K562 (cell line): ENCODE results near the gene AGAP3. TPM values are rescaled to one million over a fixed set of nuclear protein-coding genes. Genes with fewer than 3 reads are reported as not detected.

Experiments used
- ATAC-seq: fragments of 200-7000 bp; cut with Tn5 transposase; 3 replicates; pipeline ENCODE4 v1.9.1; 2020; ENCODE audit warnings: moderate library complexity
- BruUV-seq: library from RNA; stranded (reverse); fragments of 400-500 nt; replicated peaks from 2 replicates; lab custom pipeline; 2021; lab: Mats Ljungman, UMichigan
- CTCF ChIA-PET: fragments of 300-600 bp; formaldehyde crosslinking; extraction: SDS; loops from one replicate; lab custom pipeline; 2021; ENCODE audit warnings: low intra/inter-chr PET ratio; lab: Yijun Ruan, JAX
- POLR2A ChIA-PET: fragments of 300-600, 350-650 bp; sonication (Branson Sonifier 250); formaldehyde crosslinking; extraction: SDS; loops from one replicate; lab custom pipeline; 2021; ENCODE audit warnings: antibody characterized with exemption, inconsistent platforms; lab: Yijun Ruan, JAX
- DNase-seq, 4 experiments: peaks; one replicate each; pipeline versions ENCODE4 v3.0.0 to v3.0.0-alpha.2; 2011 to 2018; ENCODE audit warnings: low spot score in 3 of 4, mixed read lengths in 3 of 4; ENCODE audit errors: extremely low read depth in 1 of 4
- FAIRE-seq: peaks from 2 replicates; lab custom pipeline; 2011; peaks lifted over from hg19 to GRCh38; lab: Jason Lieb, UNC
- H2AFZ ChIP-seq: 2 replicates; pipeline ENCODE4 v1.6.0; 2011; ENCODE audit warnings: low read depth, low read length, control low read depth, inconsistent platforms
- H3K27ac ChIP-seq: fragments of 200-600 bp; 3 replicates; pipeline ENCODE4 v1.8.0; 2011; ENCODE audit warnings: low read depth, mild to moderate bottlenecking, control low read depth, inconsistent platforms, low read length, moderate library complexity, mixed read lengths; ENCODE audit errors: extremely low read depth
- H3K27me3 ChIP-seq, 2 experiments: fragments of 300-600 bp in 1 of 2; 2 replicates in 1 of 2; 3 replicates in 1 of 2; pipeline versions ENCODE4 v1.6.0 to v1.8.0; 2011; ENCODE audit warnings: inconsistent platforms in 2 of 2, low read length in 2 of 2, mild to moderate bottlenecking in 1 of 2, mixed read lengths in 1 of 2, moderate library complexity in 1 of 2; ENCODE audit not compliant: control insufficient read depth in 2 of 2, insufficient read depth in 2 of 2
- H3K36me3 ChIP-seq: fragments of 300-600 bp; 3 replicates; pipeline ENCODE4 v1.8.0; 2011; ENCODE audit warnings: mild to moderate bottlenecking, low read length, inconsistent platforms; ENCODE audit not compliant: control insufficient read depth, insufficient read depth
- H3K4me1 ChIP-seq, 2 experiments: fragments of 200-600 bp in 1 of 2; replicated peaks in 1 of 2; 2 replicates in 1 of 2; 3 replicates in 1 of 2; pipeline versions ENCODE4 v1.5.1 to v1.8.0; 2011; ENCODE audit warnings: inconsistent platforms in 2 of 2, low read length in 2 of 2, mild to moderate bottlenecking in 1 of 2, mixed read lengths in 1 of 2, moderate library complexity in 1 of 2; ENCODE audit not compliant: control insufficient read depth in 2 of 2, insufficient read depth in 2 of 2
- H3K4me2 ChIP-seq: 2 replicates; pipeline ENCODE4 v1.6.1; 2011; ENCODE audit warnings: low read length, control low read depth, inconsistent platforms, mixed read lengths; ENCODE audit not compliant: insufficient read depth
- H3K4me3 ChIP-seq: fragments of 200-600 bp; sonication (generic), shearing (Covaris generic); 2 replicates; pipeline ENCODE4 v1.5.1; 2016; ENCODE audit warnings: control low read depth, inconsistent platforms
- H3K79me2 ChIP-seq: fragments of 200-600 bp; 3 replicates; pipeline ENCODE4 v1.8.0; 2011; ENCODE audit warnings: low read length, inconsistent platforms; ENCODE audit not compliant: control insufficient read depth, insufficient read depth
- H3K9ac ChIP-seq, 2 experiments: 2 replicates each; pipeline versions ENCODE4 v1.6.0 to v1.6.1; 2011; ENCODE audit warnings: low read depth in 2 of 2, low read length in 2 of 2, control low read depth in 1 of 2, inconsistent platforms in 1 of 2, mild to moderate bottlenecking in 1 of 2, mixed read lengths in 1 of 2; ENCODE audit not compliant: insufficient read depth in 1 of 2
- H3K9me1 ChIP-seq: one replicate; pipeline ENCODE4 v1.6.0; 2011; ENCODE audit warnings: inconsistent platforms, mild to moderate bottlenecking, low read length, moderate library complexity; ENCODE audit not compliant: control insufficient read depth, insufficient read depth
- H3K9me3 ChIP-seq: replicated peaks from 2 replicates; pipeline ENCODE4 v1.5.1; 2011; ENCODE audit warnings: low read depth, low read length, inconsistent platforms; ENCODE audit not compliant: control insufficient read depth, insufficient read depth
- H4K20me1 ChIP-seq: replicated peaks from 2 replicates; pipeline ENCODE4 v1.6.1; 2011; ENCODE audit warnings: low read length, inconsistent platforms, mixed read lengths; ENCODE audit not compliant: control insufficient read depth, insufficient read depth
- ARHGAP35 ChIP-seq: fragments of 450-650 bp; IDR thresholded peaks from 2 replicates; pipeline ENCODE4 v1.6.1; 2018; ENCODE audit not compliant: partially characterized antibody
- NEUROD1 ChIP-seq: fragments of 150-350 bp; IDR thresholded peaks from 2 replicates; pipeline ENCODE4 v1.6.1; 2014; ENCODE audit warnings: borderline replicate concordance, low read length, low read depth; ENCODE audit not compliant: partially characterized antibody
- NR2F6 ChIP-seq: fragments of 450-650 bp; formaldehyde crosslinking; IDR thresholded peaks from 2 replicates; pipeline ENCODE4 v1.4.0; 2020; ENCODE audit warnings: mild to moderate bottlenecking
- SMC3 ChIP-seq: conservative IDR thresholded peaks from 2 replicates; pipeline ENCODE4 v1.6.1; 2011; ENCODE audit warnings: low read depth, low read length, improper control_type of control experiment; ENCODE audit not compliant: insufficient read depth
- SP1 ChIP-seq: sonication (generic); formaldehyde crosslinking; IDR thresholded peaks from 2 replicates; pipeline ENCODE4 v1.8.1; 2022; ENCODE audit warnings: mild to moderate bottlenecking, missing genetic modification reagents
- SPI1 ChIP-seq: IDR thresholded peaks from 2 replicates; pipeline ENCODE4 v1.6.1; 2011; ENCODE audit warnings: low read depth, low read length, control low read depth, borderline replicate concordance
- YY1 ChIP-seq, 3 experiments: IDR thresholded peaks; 2 replicates each; pipeline ENCODE4 v1.6.1; 2011; ENCODE audit warnings: low read length in 2 of 3, mild to moderate bottlenecking in 2 of 3, moderate library complexity in 2 of 3, borderline replicate concordance in 1 of 3, control low read depth in 1 of 3, low read depth in 1 of 3; ENCODE audit not compliant: insufficient read depth in 3 of 3, insufficient replicate concordance in 2 of 3, control insufficient read depth in 1 of 3, insufficient read length in 1 of 3; ENCODE audit errors: extremely low read depth in 1 of 3
- WGBS: fragments of 100-300 bp; shearing (Covaris generic); methylation state at CpG from one replicate; pipeline ENCODE4 v1.1.6; 2016; ENCODE audit warnings: low coverage, mixed read lengths; ENCODE audit not compliant: insufficient coverage; ENCODE audit errors: missing lambda C conversion rate; 5-methylcytosine and 5-hydroxymethylcytosine counted together
- in situ Hi-C: fragments of 300-500 bp; cut with MboI; formaldehyde crosslinking; loops from 4 replicates; pipeline ENCODE4 v1.15.0; 2018; ENCODE audit warnings: inconsistent platforms, mixed read lengths
- intact Hi-C: fragments of 100-400 bp; cut with micrococcal nuclease; formaldehyde crosslinking; loops from 2 replicates; pipeline ENCODE4 v1.14.2; 2022
- polyA plus RNA-seq, 8 experiments: library from polyadenylated mRNA; depleted of rRNA in 4 of 8; stranded (reverse) in 5 of 8; unstranded in 3 of 8; fragments of >200 nt; fragmentation: Nextera tagmentation in 2 of 8; fragmentation: Illumina TruSeq in 1 of 8; extraction: Ambion mirVana in 2 of 8; extraction: Trizol in 1 of 8; gene quantifications; 2 replicates each; pipeline versions ENCODE4 v1.2.1 to v1.2.3, GENCODE V29; 2011 to 2014; ENCODE audit warnings: inconsistent platforms in 1 of 8, missing spikeins in 1 of 8
- total RNA-seq, 7 experiments: library from RNA; depleted of rRNA in 6 of 7; stranded (reverse); fragments of >200 nt in 6 of 7; fragmentation: Illumina TruSeq in 2 of 7; extraction: Trizol in 2 of 7; gene quantifications; 2 replicates each; pipeline versions ENCODE4 v1.2.1 to v1.2.3, GENCODE V29; 2011 to 2021; ENCODE audit warnings: low replicate concordance in 1 of 7
- TF ChIP-seq, protein P1 (sequence below): sonication (generic); formaldehyde crosslinking; IDR thresholded peaks from 2 replicates; pipeline ENCODE4 v1.9.0; 2022; ENCODE audit warnings: mild to moderate bottlenecking, missing genetic modification reagents
- TF ChIP-seq, protein P2 (sequence below): sonication (generic); formaldehyde crosslinking; IDR thresholded peaks from 2 replicates; pipeline ENCODE4 v1.8.1; 2022; ENCODE audit warnings: missing genetic modification reagents
- TF ChIP-seq, protein P3 (sequence below): IDR thresholded peaks from 3 replicates; pipeline ENCODE4 v1.6.1; 2011; ENCODE audit warnings: borderline replicate concordance, mild to moderate bottlenecking, moderate library complexity; ENCODE audit not compliant: insufficient read length; ENCODE audit errors: extremely low read depth
- TF ChIP-seq, protein P4 (sequence below): fragments of 250-450 bp; sonication (Bioruptor Pico); IDR thresholded peaks from 2 replicates; pipeline ENCODE4 v1.8.0; 2021; ENCODE audit warnings: mild to moderate bottlenecking, moderate library complexity

Gene AGAP3
- total and polyA plus RNA-seq, 9 of the 15 experiments (the other 6 are each of a cell fraction or from before 2014, with no cell fraction given), result 3.4 to 208 (median 62.2) TPM

DNA sequence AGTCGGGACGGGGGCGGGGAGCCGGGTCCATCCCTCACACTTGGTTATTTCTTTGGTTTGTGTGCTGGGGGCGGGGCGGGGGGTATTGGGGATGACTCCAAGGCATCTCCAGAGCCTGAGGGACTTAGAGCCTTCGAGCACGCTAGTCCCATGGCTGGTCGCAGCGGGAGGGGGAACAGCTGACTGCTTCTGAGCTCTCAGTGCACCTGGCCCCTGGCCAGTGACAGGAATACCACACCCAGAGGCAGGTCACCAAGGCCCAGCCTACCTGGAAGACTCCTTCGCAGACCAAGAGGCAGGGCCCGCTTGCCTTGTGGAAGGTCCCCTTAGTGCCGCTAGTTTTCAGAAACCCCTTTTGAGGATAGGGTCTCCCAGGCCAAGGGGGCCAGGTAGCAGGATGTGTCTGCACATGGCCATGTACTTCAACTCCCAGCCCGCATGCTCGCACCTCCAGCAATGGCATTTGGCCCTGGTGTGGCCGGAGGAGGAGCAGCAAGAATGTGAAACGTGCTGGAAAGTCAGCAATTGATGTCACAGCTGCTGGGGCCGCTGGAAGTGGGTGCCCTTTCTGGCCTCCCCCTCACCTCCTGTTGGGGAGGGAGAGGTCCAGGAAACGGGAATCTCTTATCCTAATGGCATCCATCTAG lies 40.3 kb downstream of the AGAP3 start:
- TF ChIP-seq SPI1, result no peak
- TF ChIP-seq NEUROD1, result no peak
- TF ChIP-seq NR2F6 (CRISPR knock-in tag), result no peak
- TF ChIP-seq, protein P1, sequence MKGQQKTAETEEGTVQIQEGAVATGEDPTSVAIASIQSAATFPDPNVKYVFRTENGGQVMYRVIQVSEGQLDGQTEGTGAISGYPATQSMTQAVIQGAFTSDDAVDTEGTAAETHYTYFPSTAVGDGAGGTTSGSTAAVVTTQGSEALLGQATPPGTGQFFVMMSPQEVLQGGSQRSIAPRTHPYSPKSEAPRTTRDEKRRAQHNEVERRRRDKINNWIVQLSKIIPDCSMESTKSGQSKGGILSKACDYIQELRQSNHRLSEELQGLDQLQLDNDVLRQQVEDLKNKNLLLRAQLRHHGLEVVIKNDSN, result no peak
- TF ChIP-seq SP1 (CRISPR knock-in tag), result no peak
- TF ChIP-seq, protein P2, sequence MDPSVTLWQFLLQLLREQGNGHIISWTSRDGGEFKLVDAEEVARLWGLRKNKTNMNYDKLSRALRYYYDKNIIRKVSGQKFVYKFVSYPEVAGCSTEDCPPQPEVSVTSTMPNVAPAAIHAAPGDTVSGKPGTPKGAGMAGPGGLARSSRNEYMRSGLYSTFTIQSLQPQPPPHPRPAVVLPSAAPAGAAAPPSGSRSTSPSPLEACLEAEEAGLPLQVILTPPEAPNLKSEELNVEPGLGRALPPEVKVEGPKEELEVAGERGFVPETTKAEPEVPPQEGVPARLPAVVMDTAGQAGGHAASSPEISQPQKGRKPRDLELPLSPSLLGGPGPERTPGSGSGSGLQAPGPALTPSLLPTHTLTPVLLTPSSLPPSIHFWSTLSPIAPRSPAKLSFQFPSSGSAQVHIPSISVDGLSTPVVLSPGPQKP (CRISPR knock-in tag), result no peak
- no peak for TF ChIP-seq ARHGAP35
- TF ChIP-seq, protein P3, sequence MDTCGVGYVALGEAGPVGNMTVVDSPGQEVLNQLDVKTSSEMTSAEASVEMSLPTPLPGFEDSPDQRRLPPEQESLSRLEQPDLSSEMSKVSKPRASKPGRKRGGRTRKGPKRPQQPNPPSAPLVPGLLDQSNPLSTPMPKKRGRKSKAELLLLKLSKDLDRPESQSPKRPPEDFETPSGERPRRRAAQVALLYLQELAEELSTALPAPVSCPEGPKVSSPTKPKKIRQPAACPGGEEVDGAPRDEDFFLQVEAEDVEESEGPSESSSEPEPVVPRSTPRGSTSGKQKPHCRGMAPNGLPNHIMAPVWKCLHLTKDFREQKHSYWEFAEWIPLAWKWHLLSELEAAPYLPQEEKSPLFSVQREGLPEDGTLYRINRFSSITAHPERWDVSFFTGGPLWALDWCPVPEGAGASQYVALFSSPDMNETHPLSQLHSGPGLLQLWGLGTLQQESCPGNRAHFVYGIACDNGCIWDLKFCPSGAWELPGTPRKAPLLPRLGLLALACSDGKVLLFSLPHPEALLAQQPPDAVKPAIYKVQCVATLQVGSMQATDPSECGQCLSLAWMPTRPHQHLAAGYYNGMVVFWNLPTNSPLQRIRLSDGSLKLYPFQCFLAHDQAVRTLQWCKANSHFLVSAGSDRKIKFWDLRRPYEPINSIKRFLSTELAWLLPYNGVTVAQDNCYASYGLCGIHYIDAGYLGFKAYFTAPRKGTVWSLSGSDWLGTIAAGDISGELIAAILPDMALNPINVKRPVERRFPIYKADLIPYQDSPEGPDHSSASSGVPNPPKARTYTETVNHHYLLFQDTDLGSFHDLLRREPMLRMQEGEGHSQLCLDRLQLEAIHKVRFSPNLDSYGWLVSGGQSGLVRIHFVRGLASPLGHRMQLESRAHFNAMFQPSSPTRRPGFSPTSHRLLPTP, result no peak
- no peak for TF ChIP-seq SMC3
- TF ChIP-seq, protein P4, sequence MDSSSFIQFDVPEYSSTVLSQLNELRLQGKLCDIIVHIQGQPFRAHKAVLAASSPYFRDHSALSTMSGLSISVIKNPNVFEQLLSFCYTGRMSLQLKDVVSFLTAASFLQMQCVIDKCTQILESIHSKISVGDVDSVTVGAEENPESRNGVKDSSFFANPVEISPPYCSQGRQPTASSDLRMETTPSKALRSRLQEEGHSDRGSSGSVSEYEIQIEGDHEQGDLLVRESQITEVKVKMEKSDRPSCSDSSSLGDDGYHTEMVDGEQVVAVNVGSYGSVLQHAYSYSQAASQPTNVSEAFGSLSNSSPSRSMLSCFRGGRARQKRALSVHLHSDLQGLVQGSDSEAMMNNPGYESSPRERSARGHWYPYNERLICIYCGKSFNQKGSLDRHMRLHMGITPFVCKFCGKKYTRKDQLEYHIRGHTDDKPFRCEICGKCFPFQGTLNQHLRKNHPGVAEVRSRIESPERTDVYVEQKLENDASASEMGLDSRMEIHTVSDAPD (CRISPR knock-in tag), result no peak
- no peak for TF ChIP-seq YY1 (IDR thresholded peaks at IDR 0.05; ENCODE audit: borderline replicate concordance in 1 of 3, control insufficient read depth in 1 of 3, extremely low read depth in 1 of 3, insufficient read depth in 3 of 3, insufficient read length in 1 of 3, insufficient replicate concordance in 2 of 3, low read depth in 1 of 3, low read length in 2 of 3)
- intact Hi-C loops (no loop called here), in situ Hi-C loops (no loop called here)
- DNase-seq (no peak), FAIRE-seq (no peak), ATAC-seq (no peak)
- Histone ChIP-seq H3K4me3 (no peak overlapping the region), H3K9me3 (no peaks in the 10 kb centered on the region), H3K9ac (peak overlapping the region in 1 of 2 experiments; percentile 70; a peak in 1 of 4 replicates), H4K20me1 (peaks cover 13% of the 10 kb centered on the region), H3K27ac (no peak overlapping the region), H3K4me1 (peaks cover 0 to 38% of the 10 kb centered on the region in 2 experiments; a peak in 1 of 5 replicates), H3K36me3 (peaks cover 95% of the 10 kb centered on the region), H3K79me2 (peaks cover 10% of the 10 kb centered on the region; the same call in 2 of the 3 replicates), H3K27me3 (no peaks in the 10 kb centered on the region; a peak in 1 of 5 replicates), H3K4me2 (no peak overlapping the region), H2AFZ (no peak overlapping the region), H3K9me1 (peaks cover 5% of the 10 kb centered on the region)
- BruUV-seq, result no TSS peak
- ChIA-PET CTCF (interaction anchor here (1.2 to 4.4 kb wide), 2 partner anchors 46 to 177 kb away, joined by 3 to 74 read pairs; no protein-coding TSS in a partner anchor), POLR2A (interaction anchor here (0.6 kb wide), 1 partner anchor 171 kb away, joined by 4 read pairs; no protein-coding TSS in a partner anchor)
- WGBS, result 85% methylated on average over 11 of the region's 19 CpGs
